Myocyte (in vitro differentiated cells): ENCODE measurements around the gene MYOCD. TPM values are rescaled to one million over a fixed set of nuclear protein-coding genes. Genes with fewer than 3 reads are reported as not detected.

Experiments used
- total RNA-seq: library from RNA; depleted of rRNA; stranded (reverse); fragments of >200 nt; gene quantifications from 2 replicates; pipeline ENCODE4 v1.2.3, GENCODE V29; 2014

MYOCD gene
- total RNA-seq, 1 donor from 2014 or later = 0.05 TPM

Other genes starting within 250 kb of the MYOCD start
- gene ARHGAP44, start 123.6 kb downstream of the MYOCD start, total RNA-seq = 0.05 and 0.36 TPM in 2 replicates